Choroid plexus epithelial cell (primary cell): Measurements from ENCODE around the gene OPN3.
A peak's percentile ranks its signal among the peaks of the same experiment; 100 is the strongest.
"Not testable (repeated sequence)": the region's sequence is repeated elsewhere in the genome, so short reads cannot be mapped to it uniquely, and the experiment has no call there.

ENCODE experiments used
- DNase-seq: peaks from one replicate; pipeline ENCODE4 v3.0.0-alpha.2; 2010; ENCODE audit warnings: low read depth
- H3K4me3 ChIP-seq: 2 replicates; pipeline ENCODE4 v1.5.1; 2011; ENCODE audit warnings: low read depth, mild to moderate bottlenecking, control low read depth, low read length, moderate library complexity
- CTCF ChIP-seq: conservative IDR thresholded peaks from 2 replicates; pipeline ENCODE4 v1.5.1; 2011; ENCODE audit warnings: low read depth, mild to moderate bottlenecking, control low read depth, inconsistent platforms, low read length, moderate library complexity

Gene OPN3

GRCh38 chr1:241678536-241678935, 38.4 kb upstream of the OPN3 start:
- DNase-seq: no peak
- H3K4me3 ChIP-seq: no peak overlapping the region
- no peak for TF ChIP-seq CTCF

- TF ChIP-seq CTCF: no peak
- peak; percentile 11 for DNase-seq
- no peak overlapping the region for H3K4me3 ChIP-seq
These were observed 37.0 kb upstream of the OPN3 start for GRCh38 chr1:241677201-241677600.

DNA sequence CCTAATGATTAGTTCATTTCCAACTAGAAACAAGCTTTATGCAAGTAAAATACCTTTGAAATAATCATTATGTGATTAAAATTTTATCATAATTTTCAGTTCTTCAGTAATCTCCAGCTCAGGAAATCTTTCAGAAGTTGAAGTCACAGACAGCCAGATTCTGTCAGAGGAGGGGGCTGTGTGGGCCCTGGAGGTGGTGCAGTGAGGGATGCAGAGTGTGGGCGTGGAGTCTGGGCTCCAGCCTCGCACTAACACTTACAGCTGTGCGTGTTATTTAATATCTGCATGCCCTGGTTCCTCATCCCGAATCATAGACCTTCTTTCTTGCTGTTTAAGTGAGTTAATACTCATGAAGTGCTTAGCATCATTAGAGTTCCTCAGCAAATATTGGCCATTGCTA, 35.8 kb upstream of the OPN3 start:
- DNase-seq: no peak
- no peak for TF ChIP-seq CTCF
- no peak overlapping the region for H3K4me3 ChIP-seq

DNA sequence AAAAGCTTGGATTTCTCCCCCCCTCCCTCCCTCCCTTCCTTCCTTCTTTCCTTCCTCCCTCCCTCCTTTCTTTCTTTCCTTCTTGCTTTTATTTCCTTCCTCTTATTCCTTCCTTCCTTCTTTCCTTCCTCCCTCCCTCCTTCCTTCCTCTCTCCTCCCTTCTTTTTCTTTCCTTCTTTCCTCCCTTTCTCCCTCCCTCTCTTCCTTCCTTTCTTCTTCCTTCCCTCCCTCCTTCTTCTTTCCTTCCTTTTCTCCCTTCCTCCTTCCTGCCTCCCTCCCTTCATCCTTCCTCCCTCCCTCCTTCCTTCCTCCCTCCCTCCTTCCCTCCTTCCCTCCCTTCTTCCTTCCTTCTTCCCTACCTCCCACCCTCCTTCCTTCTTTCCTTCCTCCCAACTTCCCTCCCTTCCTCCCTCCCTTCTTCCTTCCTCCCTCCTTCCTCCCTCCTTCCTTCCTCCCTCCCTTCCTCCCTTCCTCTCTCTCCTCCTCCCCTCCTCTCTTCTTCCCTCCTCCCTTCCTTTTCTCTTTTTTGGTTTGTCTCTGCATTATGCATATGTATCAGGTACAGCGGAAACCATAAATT, 34.7 kb upstream of the OPN3 start:
- no peak for DNase-seq
- no peak overlapping the region for H3K4me3 ChIP-seq
- TF ChIP-seq CTCF: no peak

DNA sequence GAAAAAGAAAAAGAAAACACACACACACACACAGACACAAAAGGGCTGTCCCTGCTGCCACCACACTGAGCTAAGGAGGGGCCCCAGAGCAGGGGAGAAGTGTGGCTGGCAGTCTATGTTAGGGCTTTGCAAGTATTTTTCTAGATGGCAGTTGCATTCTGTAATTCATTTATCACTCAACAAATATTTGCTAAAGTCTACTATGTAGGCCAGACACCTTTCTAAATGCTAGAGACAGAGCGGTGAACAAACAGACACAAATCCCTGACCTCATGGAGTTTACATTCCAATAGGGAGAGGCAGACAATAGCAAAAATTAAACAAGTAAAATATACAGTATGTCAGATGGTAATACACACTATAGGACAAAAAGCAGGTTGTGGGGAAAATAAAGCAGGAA, 32.1 kb upstream of the OPN3 start:
- no peak for TF ChIP-seq CTCF
- no peak overlapping the region for H3K4me3 ChIP-seq
- DNase-seq: no peak

GRCh38 chr1:241666419-241666818, 26.2 kb upstream of the OPN3 start:
- DNase-seq: no peak
- TF ChIP-seq CTCF: no peak
- H3K4me3 ChIP-seq: no peak overlapping the region

DNA sequence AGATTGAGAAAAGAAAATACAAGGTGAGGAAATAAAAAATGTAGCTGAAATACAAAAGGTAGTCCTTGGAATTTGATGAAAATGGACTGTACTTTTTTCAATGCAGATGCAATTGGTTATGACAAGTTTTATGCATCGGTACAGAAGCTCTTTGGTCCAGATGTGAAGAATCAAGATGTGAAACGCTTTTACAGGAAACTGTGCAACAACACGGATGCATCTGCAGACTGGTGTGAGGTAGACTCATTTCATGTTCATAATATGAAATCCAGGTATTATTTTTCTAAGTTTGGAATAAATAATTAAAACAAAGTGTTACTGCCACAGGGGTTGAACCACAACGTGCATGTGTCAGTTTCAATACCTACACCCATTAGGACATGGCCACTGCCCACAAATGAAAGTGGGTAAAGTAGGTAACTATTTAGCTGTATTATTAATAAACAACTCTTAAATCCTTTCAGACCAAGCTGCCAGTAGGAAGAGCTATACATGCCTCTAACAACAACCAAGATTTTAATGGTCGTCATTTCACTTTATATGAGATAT, 20.3 kb upstream of the OPN3 start:
- TF ChIP-seq CTCF: no peak
- DNase-seq: no peak
- no peak overlapping the region for H3K4me3 ChIP-seq

DNA sequence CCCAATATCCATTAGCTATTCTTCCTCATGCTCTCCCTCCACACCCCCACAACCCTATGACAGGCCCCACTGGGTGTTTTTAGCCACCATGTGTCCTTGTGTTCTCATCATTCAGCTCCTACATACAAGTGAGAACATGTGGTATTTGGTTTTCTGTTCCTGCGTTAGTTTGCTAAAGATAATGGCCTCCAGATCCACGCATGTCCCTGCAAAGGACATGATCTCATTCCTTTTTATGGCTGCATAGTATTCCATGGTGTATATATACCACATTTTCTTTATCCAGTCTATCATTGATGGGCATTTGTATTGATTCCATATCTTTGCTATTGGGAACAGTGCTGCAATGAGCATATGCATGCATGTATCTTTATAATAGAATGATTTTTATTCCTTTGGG, 18.8 kb upstream of the OPN3 start:
- not testable (repeated sequence) for H3K4me3 ChIP-seq, DNase-seq
